Measurements from ENCODE around the gene RARS2.

The RARS2 gene

DNA sequence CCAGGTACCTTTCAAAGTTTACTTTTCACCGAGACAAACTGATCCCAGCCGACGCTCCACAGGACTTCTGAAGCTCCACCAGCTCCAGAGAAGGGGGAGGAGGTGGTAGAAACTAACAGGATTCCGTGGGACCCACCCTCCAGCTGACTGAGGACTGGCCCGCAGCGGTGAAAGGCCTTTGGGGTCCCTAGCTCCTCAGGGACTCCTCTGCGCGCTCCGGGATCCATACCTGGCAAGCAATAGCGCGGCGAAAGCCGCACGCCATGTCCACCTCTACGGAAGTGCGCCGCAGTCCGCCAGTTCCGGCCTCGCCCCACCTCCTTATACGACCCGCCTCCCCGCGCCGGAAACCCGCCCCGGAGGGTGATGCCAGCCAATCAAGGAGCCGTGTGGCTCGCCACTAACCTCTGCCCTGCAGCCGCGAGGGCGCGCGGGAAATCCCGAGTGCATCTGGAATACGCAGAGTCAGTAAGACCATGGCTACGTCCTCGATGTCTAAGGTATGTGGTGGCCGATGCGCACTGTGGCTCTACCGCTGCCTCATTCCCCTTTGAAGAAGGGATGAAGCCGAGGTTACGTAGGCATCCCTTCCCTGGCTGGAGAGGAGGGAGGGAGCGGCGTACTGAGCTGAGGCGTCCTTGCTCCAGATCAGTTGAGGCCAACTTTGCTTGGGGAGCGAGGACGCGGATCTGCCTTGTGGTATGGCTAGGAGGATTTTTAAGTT lies at the start of gene RARS2, which contains the start of gene ORC3 (continued):
- TF ChIP-seq, protein P1, sequence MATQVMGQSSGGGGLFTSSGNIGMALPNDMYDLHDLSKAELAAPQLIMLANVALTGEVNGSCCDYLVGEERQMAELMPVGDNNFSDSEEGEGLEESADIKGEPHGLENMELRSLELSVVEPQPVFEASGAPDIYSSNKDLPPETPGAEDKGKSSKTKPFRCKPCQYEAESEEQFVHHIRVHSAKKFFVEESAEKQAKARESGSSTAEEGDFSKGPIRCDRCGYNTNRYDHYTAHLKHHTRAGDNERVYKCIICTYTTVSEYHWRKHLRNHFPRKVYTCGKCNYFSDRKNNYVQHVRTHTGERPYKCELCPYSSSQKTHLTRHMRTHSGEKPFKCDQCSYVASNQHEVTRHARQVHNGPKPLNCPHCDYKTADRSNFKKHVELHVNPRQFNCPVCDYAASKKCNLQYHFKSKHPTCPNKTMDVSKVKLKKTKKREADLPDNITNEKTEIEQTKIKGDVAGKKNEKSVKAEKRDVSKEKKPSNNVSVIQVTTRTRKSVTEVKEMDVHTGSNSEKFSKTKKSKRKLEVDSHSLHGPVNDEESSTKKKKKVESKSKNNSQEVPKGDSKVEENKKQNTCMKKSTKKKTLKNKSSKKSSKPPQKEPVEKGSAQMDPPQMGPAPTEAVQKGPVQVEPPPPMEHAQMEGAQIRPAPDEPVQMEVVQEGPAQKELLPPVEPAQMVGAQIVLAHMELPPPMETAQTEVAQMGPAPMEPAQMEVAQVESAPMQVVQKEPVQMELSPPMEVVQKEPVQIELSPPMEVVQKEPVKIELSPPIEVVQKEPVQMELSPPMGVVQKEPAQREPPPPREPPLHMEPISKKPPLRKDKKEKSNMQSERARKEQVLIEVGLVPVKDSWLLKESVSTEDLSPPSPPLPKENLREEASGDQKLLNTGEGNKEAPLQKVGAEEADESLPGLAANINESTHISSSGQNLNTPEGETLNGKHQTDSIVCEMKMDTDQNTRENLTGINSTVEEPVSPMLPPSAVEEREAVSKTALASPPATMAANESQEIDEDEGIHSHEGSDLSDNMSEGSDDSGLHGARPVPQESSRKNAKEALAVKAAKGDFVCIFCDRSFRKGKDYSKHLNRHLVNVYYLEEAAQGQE (tag by site-specific recombination; IDR thresholded peaks at IDR 0.05), result peak; percentile 34; the same call in 1 of the 2 replicates
- TF ChIP-seq ZNF354C (tag by site-specific recombination; IDR thresholded peaks at IDR 0.05; ENCODE audit: borderline replicate concordance, low read depth) (no peak), ZNF19 (tag by site-specific recombination; IDR thresholded peaks at IDR 0.05; ENCODE audit: low read depth) (no peak), RBAK (tag by site-specific recombination; IDR thresholded peaks at IDR 0.05) (no peak), GLIS1 (tag by site-specific recombination; IDR thresholded peaks at IDR 0.05) (no peak), ZNF24 (tag by site-specific recombination; IDR thresholded peaks at IDR 0.05) (no peak; the same call in 1 of the 2 replicates), ZSCAN16 (tag by site-specific recombination; IDR thresholded peaks at IDR 0.05) (no peak), ZBTB20 (tag by site-specific recombination; IDR thresholded peaks at IDR 0.05) (no peak; the same call in 1 of the 2 replicates), ZNF37A (tag by site-specific recombination; IDR thresholded peaks at IDR 0.05) (no peak), ZNF530 (tag by site-specific recombination; IDR thresholded peaks at IDR 0.05; ENCODE audit: low read depth) (no peak), ZNF157 (tag by site-specific recombination; IDR thresholded peaks at IDR 0.05) (no peak), ZNF311 (tag by site-specific recombination; IDR thresholded peaks at IDR 0.05; ENCODE audit: borderline replicate concordance) (no peak), ZNF16 (tag by site-specific recombination; IDR thresholded peaks at IDR 0.05; ENCODE audit: low read depth) (no peak), ZNF830 (tag by site-specific recombination; IDR thresholded peaks at IDR 0.05; ENCODE audit: low read depth) (no peak), ZNF112 (tag by site-specific recombination; IDR thresholded peaks at IDR 0.05) (no peak), ZNF335 (tag by site-specific recombination; conservative IDR thresholded peaks at IDR 0.05) (peak; percentile 69), ZNF561 (tag by site-specific recombination; IDR thresholded peaks at IDR 0.05; ENCODE audit: borderline replicate concordance) (no peak; the same call in none of the 2 replicates)
- TF ChIP-seq, protein P2, sequence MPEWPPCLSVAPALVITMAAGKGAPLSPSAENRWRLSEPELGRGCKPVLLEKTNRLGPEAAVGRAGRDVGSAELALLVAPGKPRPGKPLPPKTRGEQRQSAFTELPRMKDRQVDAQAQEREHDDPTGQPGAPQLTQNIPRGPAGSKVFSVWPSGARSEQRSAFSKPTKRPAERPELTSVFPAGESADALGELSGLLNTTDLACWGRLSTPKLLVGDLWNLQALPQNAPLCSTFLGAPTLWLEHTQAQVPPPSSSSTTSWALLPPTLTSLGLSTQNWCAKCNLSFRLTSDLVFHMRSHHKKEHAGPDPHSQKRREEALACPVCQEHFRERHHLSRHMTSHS (tag by site-specific recombination; IDR thresholded peaks at IDR 0.05), result no peak
- TF ChIP-seq, protein P3, sequence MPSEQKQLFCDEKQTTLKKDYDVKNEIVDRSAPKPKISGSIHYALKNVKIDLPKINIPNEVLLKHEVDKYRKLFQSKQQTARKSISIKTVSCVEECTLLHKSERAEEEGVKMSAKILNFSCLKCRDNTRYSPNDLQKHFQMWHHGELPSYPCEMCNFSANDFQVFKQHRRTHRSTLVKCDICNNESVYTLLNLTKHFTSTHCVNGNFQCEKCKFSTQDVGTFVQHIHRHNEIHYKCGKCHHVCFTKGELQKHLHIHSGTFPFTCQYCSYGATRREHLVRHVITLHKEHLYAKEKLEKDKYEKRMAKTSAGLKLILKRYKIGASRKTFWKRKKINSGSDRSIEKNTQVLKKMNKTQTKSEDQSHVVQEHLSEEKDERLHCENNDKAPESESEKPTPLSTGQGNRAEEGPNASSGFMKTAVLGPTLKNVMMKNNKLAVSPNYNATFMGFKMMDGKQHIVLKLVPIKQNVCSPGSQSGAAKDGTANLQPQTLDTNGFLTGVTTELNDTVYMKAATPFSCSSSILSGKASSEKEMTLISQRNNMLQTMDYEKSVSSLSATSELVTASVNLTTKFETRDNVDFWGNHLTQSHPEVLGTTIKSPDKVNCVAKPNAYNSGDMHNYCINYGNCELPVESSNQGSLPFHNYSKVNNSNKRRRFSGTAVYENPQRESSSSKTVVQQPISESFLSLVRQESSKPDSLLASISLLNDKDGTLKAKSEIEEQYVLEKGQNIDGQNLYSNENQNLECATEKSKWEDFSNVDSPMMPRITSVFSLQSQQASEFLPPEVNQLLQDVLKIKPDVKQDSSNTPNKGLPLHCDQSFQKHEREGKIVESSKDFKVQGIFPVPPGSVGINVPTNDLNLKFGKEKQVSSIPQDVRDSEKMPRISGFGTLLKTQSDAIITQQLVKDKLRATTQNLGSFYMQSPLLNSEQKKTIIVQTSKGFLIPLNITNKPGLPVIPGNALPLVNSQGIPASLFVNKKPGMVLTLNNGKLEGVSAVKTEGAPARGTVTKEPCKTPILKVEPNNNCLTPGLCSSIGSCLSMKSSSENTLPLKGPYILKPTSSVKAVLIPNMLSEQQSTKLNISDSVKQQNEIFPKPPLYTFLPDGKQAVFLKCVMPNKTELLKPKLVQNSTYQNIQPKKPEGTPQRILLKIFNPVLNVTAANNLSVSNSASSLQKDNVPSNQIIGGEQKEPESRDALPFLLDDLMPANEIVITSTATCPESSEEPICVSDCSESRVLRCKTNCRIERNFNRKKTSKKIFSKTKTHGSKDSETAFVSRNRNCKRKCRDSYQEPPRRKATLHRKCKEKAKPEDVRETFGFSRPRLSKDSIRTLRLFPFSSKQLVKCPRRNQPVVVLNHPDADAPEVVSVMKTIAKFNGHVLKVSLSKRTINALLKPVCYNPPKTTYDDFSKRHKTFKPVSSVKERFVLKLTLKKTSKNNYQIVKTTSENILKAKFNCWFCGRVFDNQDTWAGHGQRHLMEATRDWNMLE (tag by site-specific recombination; conservative IDR thresholded peaks at IDR 0.05; ENCODE audit: low read depth), result peak; percentile 75
- TF ChIP-seq, protein P4, sequence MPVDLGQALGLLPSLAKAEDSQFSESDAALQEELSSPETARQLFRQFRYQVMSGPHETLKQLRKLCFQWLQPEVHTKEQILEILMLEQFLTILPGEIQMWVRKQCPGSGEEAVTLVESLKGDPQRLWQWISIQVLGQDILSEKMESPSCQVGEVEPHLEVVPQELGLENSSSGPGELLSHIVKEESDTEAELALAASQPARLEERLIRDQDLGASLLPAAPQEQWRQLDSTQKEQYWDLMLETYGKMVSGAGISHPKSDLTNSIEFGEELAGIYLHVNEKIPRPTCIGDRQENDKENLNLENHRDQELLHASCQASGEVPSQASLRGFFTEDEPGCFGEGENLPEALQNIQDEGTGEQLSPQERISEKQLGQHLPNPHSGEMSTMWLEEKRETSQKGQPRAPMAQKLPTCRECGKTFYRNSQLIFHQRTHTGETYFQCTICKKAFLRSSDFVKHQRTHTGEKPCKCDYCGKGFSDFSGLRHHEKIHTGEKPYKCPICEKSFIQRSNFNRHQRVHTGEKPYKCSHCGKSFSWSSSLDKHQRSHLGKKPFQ (tag by site-specific recombination; IDR thresholded peaks at IDR 0.05), result no peak
- TF ChIP-seq, protein P5, sequence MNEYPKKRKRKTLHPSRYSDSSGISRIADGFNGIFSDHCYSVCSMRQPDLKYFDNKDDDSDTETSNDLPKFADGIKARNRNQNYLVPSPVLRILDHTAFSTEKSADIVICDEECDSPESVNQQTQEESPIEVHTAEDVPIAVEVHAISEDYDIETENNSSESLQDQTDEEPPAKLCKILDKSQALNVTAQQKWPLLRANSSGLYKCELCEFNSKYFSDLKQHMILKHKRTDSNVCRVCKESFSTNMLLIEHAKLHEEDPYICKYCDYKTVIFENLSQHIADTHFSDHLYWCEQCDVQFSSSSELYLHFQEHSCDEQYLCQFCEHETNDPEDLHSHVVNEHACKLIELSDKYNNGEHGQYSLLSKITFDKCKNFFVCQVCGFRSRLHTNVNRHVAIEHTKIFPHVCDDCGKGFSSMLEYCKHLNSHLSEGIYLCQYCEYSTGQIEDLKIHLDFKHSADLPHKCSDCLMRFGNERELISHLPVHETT (tag by site-specific recombination; IDR thresholded peaks at IDR 0.05), result 0 out of 2 replicates have a peak, but pooled peaks have one; percentile 23
- TF ChIP-seq, protein P6, sequence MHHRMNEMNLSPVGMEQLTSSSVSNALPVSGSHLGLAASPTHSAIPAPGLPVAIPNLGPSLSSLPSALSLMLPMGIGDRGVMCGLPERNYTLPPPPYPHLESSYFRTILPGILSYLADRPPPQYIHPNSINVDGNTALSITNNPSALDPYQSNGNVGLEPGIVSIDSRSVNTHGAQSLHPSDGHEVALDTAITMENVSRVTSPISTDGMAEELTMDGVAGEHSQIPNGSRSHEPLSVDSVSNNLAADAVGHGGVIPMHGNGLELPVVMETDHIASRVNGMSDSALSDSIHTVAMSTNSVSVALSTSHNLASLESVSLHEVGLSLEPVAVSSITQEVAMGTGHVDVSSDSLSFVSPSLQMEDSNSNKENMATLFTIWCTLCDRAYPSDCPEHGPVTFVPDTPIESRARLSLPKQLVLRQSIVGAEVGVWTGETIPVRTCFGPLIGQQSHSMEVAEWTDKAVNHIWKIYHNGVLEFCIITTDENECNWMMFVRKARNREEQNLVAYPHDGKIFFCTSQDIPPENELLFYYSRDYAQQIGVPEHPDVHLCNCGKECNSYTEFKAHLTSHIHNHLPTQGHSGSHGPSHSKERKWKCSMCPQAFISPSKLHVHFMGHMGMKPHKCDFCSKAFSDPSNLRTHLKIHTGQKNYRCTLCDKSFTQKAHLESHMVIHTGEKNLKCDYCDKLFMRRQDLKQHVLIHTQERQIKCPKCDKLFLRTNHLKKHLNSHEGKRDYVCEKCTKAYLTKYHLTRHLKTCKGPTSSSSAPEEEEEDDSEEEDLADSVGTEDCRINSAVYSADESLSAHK (tag by site-specific recombination; IDR thresholded peaks at IDR 0.05), result 0 out of 2 replicates have a peak, but pooled peaks have one; percentile 12
